Activated CD4-positive, CD25-positive, alpha-beta regulatory T cell treated with anti-CD3 and anti-CD28 coated beads, Interleukin-2, amount 50 U/mL, for 16 hours (primary cell): ENCODE data around the gene PIPOX.

Experiments used
- DNase-seq: peaks from one replicate; pipeline ENCODE4 v3.0.0-alpha.2; 2020; ENCODE audit warnings: low read depth, low spot score

PIPOX gene

GRCh38 chr17:29099527-29099926, 56.6 kb downstream of the PIPOX start:
- no peak for DNase-seq

DNA sequence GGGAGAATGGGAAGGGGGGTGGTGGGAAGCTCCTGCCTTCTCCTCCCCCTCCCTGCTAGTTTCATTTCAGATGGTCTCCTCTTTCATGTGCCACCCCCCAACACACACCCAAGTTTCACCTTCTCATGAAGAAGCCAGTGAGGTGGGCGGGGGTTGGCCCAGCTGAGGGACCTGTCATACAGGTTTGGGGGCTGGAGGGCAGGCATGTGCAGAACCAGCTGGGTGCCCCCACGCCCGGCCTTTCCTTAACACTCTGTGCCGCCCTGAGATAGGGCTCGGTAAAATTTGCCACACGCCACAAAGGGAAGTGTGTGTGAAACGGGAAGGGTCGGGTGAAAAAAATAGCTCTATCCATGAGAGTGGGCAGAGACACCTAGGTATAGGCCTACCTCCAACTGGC, 57.4 kb downstream of the PIPOX start:
- DNase-seq: no peak

DNA sequence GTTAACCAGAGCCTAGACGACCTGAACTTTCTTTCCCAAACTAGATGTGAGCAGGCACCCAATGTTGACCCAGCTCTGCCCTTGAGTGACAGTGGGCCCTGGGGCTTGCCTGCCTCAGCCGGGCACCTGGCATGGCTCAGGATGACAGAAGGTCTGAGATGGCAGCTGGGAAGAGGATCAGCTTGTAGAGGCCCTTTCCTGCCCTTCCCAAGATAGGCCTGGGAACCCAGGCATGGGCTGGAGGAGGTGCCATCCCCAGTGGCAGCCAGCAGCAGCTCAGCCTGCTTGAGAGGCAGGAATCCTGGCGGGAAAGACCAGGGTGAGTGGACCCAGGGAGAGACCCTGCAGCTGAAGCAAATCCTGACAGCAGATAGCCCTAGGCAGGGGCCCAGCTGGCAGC, 59.1 kb downstream of the PIPOX start:
- DNase-seq: no peak

- DNase-seq: no peak
These were observed 59.8 kb downstream of the PIPOX start for GRCh38 chr17:29102741-29103181.

DNA sequence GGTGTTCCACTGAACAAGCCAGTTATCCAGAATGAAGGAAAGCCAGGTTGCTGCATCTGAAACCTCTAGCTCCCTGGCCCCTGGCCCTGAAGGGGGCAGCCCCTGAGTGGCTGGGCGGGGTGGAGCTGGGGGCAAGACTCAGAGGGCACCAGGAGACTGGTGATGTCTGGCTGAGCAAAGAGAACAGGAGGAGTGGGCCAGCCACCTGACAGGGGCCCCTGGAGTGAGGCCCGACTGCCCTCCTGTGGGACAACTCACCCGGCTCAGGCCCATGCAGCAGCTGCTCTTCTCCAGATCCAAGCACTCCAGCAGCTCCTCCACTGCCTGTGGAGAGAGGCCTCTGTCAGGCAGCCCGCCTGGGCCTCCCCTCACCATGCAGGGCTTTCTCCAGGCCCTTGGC, 60.4 kb downstream of the PIPOX start:
- DNase-seq: no peak
